Measurements from ENCODE around the gene NYNRIN.

Gene NYNRIN

GRCh38 chr14:24439257-24439656 lies 40.5 kb downstream of the NYNRIN start (continued):
- no peak for TF ChIP-seq TSHZ2 (CRISPR knock-in tag; IDR thresholded peaks at IDR 0.05)
- no peak for TF ChIP-seq SNAI2 (CRISPR knock-in tag; IDR thresholded peaks at IDR 0.05)
- no peak for TF ChIP-seq ESRRG (CRISPR knock-in tag; IDR thresholded peaks at IDR 0.05)

GRCh38 chr14:24439830-24440605 lies 41.2 kb downstream of the NYNRIN start:
- TF ChIP-seq TSHZ2 (CRISPR knock-in tag; IDR thresholded peaks at IDR 0.05) (no peak), RARB (CRISPR knock-in tag; IDR thresholded peaks at IDR 0.05) (no peak), CREB5 (CRISPR knock-in tag; IDR thresholded peaks at IDR 0.05; ENCODE audit: low read depth) (no peak), ISL1 (CRISPR knock-in tag; IDR thresholded peaks at IDR 0.05) (no peak), ZFP30 (CRISPR knock-in tag; IDR thresholded peaks at IDR 0.05) (no peak), BACH2 (CRISPR knock-in tag; IDR thresholded peaks at IDR 0.05; ENCODE audit: borderline replicate concordance) (no peak), ZC3H10 (CRISPR knock-in tag; IDR thresholded peaks at IDR 0.05) (no peak), POU6F1 (CRISPR knock-in tag; IDR thresholded peaks at IDR 0.05; ENCODE audit: borderline replicate concordance, low read depth) (no peak), ZFP3 (CRISPR knock-in tag; IDR thresholded peaks at IDR 0.05) (no peak)
- ATAC-seq: no peak

- TF ChIP-seq ARNTL (CRISPR knock-in tag; IDR thresholded peaks at IDR 0.05; ENCODE audit: borderline replicate concordance, low read depth): no peak
- TF ChIP-seq CREB5 (CRISPR knock-in tag; IDR thresholded peaks at IDR 0.05; ENCODE audit: low read depth): no peak
- TF ChIP-seq TCF4 (CRISPR knock-in tag; IDR thresholded peaks at IDR 0.05; ENCODE audit: borderline replicate concordance): no peak
- TF ChIP-seq SNAI2 (CRISPR knock-in tag; IDR thresholded peaks at IDR 0.05): no peak
- no peak for TF ChIP-seq PATZ1 (CRISPR knock-in tag; IDR thresholded peaks at IDR 0.05; ENCODE audit: borderline replicate concordance)
- no peak for TF ChIP-seq CSDC2 (CRISPR knock-in tag; IDR thresholded peaks at IDR 0.05)
- no peak for TF ChIP-seq TSHZ2 (CRISPR knock-in tag; IDR thresholded peaks at IDR 0.05)
- TF ChIP-seq ESRRG (CRISPR knock-in tag; IDR thresholded peaks at IDR 0.05): no peak
- TF ChIP-seq TOX (CRISPR knock-in tag; IDR thresholded peaks at IDR 0.05; ENCODE audit: borderline replicate concordance): no peak
- no peak for TF ChIP-seq ZFP3 (CRISPR knock-in tag; IDR thresholded peaks at IDR 0.05)
- no peak for TF ChIP-seq OSR1 (CRISPR knock-in tag; IDR thresholded peaks at IDR 0.05)
- TF ChIP-seq BACH2 (CRISPR knock-in tag; IDR thresholded peaks at IDR 0.05; ENCODE audit: borderline replicate concordance): no peak
- no peak for ATAC-seq
Observed at GRCh38 chr14:24440606-24441399, 42.0 kb downstream of the NYNRIN start.
